Neural cell (in vitro differentiated cells): ENCODE measurements around the gene ZDHHC20. TPM values are rescaled to one million over a fixed set of nuclear protein-coding genes. Genes with fewer than 3 reads are reported as not detected.

ENCODE experiments used
- H2AFZ ChIP-seq: fragments of 200-600, 300-800 bp; sonication (generic), shearing (Covaris generic); 2 replicates; pipeline ENCODE4 v1.6.0; 2014; ENCODE audit warnings: low read depth, mild to moderate bottlenecking, antibody characterized with exemption, low read length, moderate library complexity
- H3F3A ChIP-seq: fragments of 200-600 bp; shearing (Covaris generic); 2 replicates; pipeline ENCODE4 v1.6.1; 2016; ENCODE audit warnings: mild to moderate bottlenecking, moderate library complexity, mixed read lengths, antibody characterized with exemption, low read length; ENCODE audit not compliant: insufficient read depth, poor library complexity, severe bottlenecking
- H3K27ac ChIP-seq: fragments of 200-600, 300-800 bp; sonication (generic), shearing (Covaris generic); 2 replicates; pipeline ENCODE4 v1.5.1; 2014; ENCODE audit warnings: mild to moderate bottlenecking, low read length, moderate library complexity
- H3K27me3 ChIP-seq: fragments of 300-800, 200-600 bp; sonication (generic), shearing (Covaris generic); 2 replicates; pipeline ENCODE4 v1.6.0; 2014; ENCODE audit warnings: mild to moderate bottlenecking, low read depth, low read length, moderate library complexity; ENCODE audit not compliant: insufficient read depth
- H3K36me3 ChIP-seq: fragments of 300-800, 200-600 bp; sonication (generic), shearing (Covaris generic); 2 replicates; pipeline ENCODE4 v1.5.1; 2014; ENCODE audit warnings: mild to moderate bottlenecking, antibody characterized with exemption, low read length, moderate library complexity; ENCODE audit not compliant: insufficient read depth
- H3K4me2 ChIP-seq: fragments of 300-800, 200-600 bp; sonication (generic), shearing (Covaris generic); 2 replicates; pipeline ENCODE4 v1.6.0; 2014; ENCODE audit warnings: mild to moderate bottlenecking, low read length
- H3K4me3 ChIP-seq: fragments of 300-800, 200-600 bp; sonication (generic), shearing (Covaris generic); 2 replicates; pipeline ENCODE4 v1.5.1; 2014; ENCODE audit warnings: mild to moderate bottlenecking, low read length, moderate library complexity
- H3K79me2 ChIP-seq: fragments of 200-600 bp; shearing (Covaris generic); replicated peaks from 2 replicates; pipeline ENCODE4 v1.6.0; 2014; ENCODE audit warnings: mild to moderate bottlenecking, low read length, moderate library complexity; ENCODE audit not compliant: insufficient read depth
- H3K9ac ChIP-seq: fragments of 300-800, 200-600 bp; sonication (generic), shearing (Covaris generic); 2 replicates; pipeline ENCODE4 v1.6.1; 2016; ENCODE audit warnings: mild to moderate bottlenecking, low read length, mixed read lengths
- H3K9me2 ChIP-seq: fragments of 200-600 bp; shearing (Covaris generic); 2 replicates; pipeline ENCODE4 v1.6.1; 2016; ENCODE audit warnings: mild to moderate bottlenecking, low read length, mixed read lengths; ENCODE audit not compliant: insufficient read depth
- H3K9me3 ChIP-seq: fragments of 200-600, 300-800 bp; sonication (generic), shearing (Covaris generic); 2 replicates; pipeline ENCODE4 v1.6.1; 2016; ENCODE audit warnings: mild to moderate bottlenecking, mixed run types, low read length, moderate library complexity, mixed read lengths
- H4K20me1 ChIP-seq: fragments of 200-600 bp; shearing (Covaris generic); 2 replicates; pipeline ENCODE4 v1.6.1; 2016; ENCODE audit warnings: mild to moderate bottlenecking, mixed run types; ENCODE audit not compliant: insufficient read depth
- EP300 ChIP-seq: fragments of 450-650 bp; conservative IDR thresholded peaks from 2 replicates; pipeline ENCODE4 v1.6.1; 2014; ENCODE audit warnings: antibody characterized with exemption, mild to moderate bottlenecking, moderate library complexity; ENCODE audit not compliant: poor library complexity, severe bottlenecking
- EZH2 ChIP-seq: fragments of 200-600, 300-800 bp; shearing (Covaris generic), sonication (generic); IDR thresholded peaks from 2 replicates; pipeline ENCODE4 v1.6.1; 2014; ENCODE audit warnings: antibody characterized with exemption, low read length, borderline replicate concordance, mild to moderate bottlenecking; ENCODE audit not compliant: insufficient read depth, poor library complexity, severe bottlenecking
- MXI1 ChIP-seq: fragments of 450-650 bp; conservative IDR thresholded peaks from 2 replicates; pipeline ENCODE4 v1.6.1; 2014; ENCODE audit warnings: antibody characterized with exemption, mild to moderate bottlenecking; ENCODE audit not compliant: poor library complexity, severe bottlenecking
- POLR2AphosphoS5 ChIP-seq: IDR thresholded peaks from 2 replicates; pipeline ENCODE4 v1.6.1; 2012
- RAD21 ChIP-seq: fragments of 450-650 bp; conservative IDR thresholded peaks from 2 replicates; pipeline ENCODE4 v1.6.1; 2014; ENCODE audit warnings: antibody characterized with exemption, mild to moderate bottlenecking, moderate library complexity
- SMC3 ChIP-seq: fragments of 450-650 bp; conservative IDR thresholded peaks from 2 replicates; pipeline ENCODE4 v1.6.1; 2014; ENCODE audit warnings: antibody characterized with exemption, mild to moderate bottlenecking, moderate library complexity; ENCODE audit not compliant: poor library complexity
- TAF1 ChIP-seq: IDR thresholded peaks from 2 replicates; pipeline ENCODE4 v1.6.1; 2012; ENCODE audit warnings: low read depth
- polyA plus RNA-seq: library from polyadenylated mRNA; depleted of rRNA; stranded (reverse); fragments of >200 nt; gene quantifications from 2 replicates; pipeline ENCODE4 v1.2.3, GENCODE V29; 2014
- TF ChIP-seq, protein P1 (sequence below): fragments of 450-650 bp; IDR thresholded peaks from 2 replicates; pipeline ENCODE4 v1.5.1; 2014; ENCODE audit warnings: antibody characterized with exemption, mild to moderate bottlenecking, moderate library complexity; ENCODE audit not compliant: poor library complexity, severe bottlenecking
- TF ChIP-seq, protein P2 (sequence below): IDR thresholded peaks from 2 replicates; pipeline ENCODE4 v1.6.1; 2012; ENCODE audit warnings: borderline replicate concordance

Gene ZDHHC20
- polyA plus RNA-seq, 1 donor from 2014 or later, result 43.3 TPM

DNA sequence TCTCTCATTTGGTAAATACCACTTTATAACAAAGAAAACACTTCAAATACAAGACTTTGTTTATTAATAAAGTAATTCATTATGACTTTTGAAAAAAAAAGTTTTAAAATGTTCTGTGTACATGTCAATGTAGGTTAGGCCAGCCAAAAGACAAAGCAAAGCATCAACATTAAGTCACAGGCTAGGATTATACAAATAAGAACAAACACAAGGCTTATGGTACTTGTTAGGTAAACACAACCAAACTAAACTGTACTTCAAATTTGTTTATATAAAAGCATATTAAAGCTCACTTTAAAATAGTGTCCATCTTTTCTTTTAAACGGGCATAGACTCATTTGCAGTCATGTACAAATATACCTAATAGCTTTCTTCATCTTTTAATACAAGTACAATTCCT lies 86.6 kb downstream of the ZDHHC20 start:
- Histone ChIP-seq H3K4me3 (no peak overlapping the region), H3K9me3 (no peaks in the 10 kb centered on the region), H3K36me3 (peaks cover 2% of the 10 kb centered on the region), H3K27me3 (no peaks in the 10 kb centered on the region), H3K27ac (no peak overlapping the region), H3F3A (no peaks in the 10 kb centered on the region), H3K4me2 (no peak overlapping the region), H3K79me2 (no peaks in the 10 kb centered on the region), H2AFZ (no peak overlapping the region), H3K9ac (no peak overlapping the region), H3K9me2 (no peaks in the 10 kb centered on the region), H4K20me1 (no peaks in the 10 kb centered on the region)
- TF ChIP-seq POLR2AphosphoS5 (no peak), RAD21 (no peak), EP300 (no peak), EZH2 (no peak), TAF1 (no peak), MXI1 (no peak), SMC3 (no peak)
- TF ChIP-seq, protein P1, sequence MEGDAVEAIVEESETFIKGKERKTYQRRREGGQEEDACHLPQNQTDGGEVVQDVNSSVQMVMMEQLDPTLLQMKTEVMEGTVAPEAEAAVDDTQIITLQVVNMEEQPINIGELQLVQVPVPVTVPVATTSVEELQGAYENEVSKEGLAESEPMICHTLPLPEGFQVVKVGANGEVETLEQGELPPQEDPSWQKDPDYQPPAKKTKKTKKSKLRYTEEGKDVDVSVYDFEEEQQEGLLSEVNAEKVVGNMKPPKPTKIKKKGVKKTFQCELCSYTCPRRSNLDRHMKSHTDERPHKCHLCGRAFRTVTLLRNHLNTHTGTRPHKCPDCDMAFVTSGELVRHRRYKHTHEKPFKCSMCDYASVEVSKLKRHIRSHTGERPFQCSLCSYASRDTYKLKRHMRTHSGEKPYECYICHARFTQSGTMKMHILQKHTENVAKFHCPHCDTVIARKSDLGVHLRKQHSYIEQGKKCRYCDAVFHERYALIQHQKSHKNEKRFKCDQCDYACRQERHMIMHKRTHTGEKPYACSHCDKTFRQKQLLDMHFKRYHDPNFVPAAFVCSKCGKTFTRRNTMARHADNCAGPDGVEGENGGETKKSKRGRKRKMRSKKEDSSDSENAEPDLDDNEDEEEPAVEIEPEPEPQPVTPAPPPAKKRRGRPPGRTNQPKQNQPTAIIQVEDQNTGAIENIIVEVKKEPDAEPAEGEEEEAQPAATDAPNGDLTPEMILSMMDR, result no peak
- TF ChIP-seq, protein P2, sequence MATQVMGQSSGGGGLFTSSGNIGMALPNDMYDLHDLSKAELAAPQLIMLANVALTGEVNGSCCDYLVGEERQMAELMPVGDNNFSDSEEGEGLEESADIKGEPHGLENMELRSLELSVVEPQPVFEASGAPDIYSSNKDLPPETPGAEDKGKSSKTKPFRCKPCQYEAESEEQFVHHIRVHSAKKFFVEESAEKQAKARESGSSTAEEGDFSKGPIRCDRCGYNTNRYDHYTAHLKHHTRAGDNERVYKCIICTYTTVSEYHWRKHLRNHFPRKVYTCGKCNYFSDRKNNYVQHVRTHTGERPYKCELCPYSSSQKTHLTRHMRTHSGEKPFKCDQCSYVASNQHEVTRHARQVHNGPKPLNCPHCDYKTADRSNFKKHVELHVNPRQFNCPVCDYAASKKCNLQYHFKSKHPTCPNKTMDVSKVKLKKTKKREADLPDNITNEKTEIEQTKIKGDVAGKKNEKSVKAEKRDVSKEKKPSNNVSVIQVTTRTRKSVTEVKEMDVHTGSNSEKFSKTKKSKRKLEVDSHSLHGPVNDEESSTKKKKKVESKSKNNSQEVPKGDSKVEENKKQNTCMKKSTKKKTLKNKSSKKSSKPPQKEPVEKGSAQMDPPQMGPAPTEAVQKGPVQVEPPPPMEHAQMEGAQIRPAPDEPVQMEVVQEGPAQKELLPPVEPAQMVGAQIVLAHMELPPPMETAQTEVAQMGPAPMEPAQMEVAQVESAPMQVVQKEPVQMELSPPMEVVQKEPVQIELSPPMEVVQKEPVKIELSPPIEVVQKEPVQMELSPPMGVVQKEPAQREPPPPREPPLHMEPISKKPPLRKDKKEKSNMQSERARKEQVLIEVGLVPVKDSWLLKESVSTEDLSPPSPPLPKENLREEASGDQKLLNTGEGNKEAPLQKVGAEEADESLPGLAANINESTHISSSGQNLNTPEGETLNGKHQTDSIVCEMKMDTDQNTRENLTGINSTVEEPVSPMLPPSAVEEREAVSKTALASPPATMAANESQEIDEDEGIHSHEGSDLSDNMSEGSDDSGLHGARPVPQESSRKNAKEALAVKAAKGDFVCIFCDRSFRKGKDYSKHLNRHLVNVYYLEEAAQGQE, result no peak

DNA sequence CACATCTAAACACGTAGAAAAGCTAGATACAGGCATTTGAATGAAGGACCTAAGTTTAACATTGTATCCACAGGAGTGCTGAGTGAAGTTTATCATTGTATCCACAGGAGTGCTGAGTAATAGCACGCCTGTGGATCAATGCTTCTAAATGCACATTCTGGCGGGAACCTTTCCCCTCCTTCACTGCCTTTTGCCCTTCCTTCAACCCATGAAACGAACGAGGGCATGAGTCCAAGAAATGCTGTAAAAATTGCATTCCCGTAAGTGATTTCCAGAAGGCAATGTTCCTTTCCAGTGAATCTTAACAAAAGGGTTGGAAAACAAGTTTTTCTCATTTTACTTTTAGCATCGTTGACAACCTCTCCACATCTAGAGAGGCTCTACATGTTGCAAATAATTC lies 88.1 kb downstream of the ZDHHC20 start:
- no peaks in the 10 kb centered on the region for H3F3A ChIP-seq
- no peak overlapping the region for H2AFZ ChIP-seq
- no peak overlapping the region for H3K9ac ChIP-seq
- H3K4me3 ChIP-seq, result no peak overlapping the region
- no peaks in the 10 kb centered on the region for H3K27me3 ChIP-seq
- H4K20me1 ChIP-seq, result no peaks in the 10 kb centered on the region
- H3K79me2 ChIP-seq, result no peaks in the 10 kb centered on the region
- no peak for TF ChIP-seq SMC3
- no peak for TF ChIP-seq EZH2
- TF ChIP-seq, protein P2, result no peak
- H3K9me2 ChIP-seq, result no peaks in the 10 kb centered on the region
- no peak overlapping the region for H3K4me2 ChIP-seq
- no peak overlapping the region for H3K27ac ChIP-seq
- no peaks in the 10 kb centered on the region for H3K36me3 ChIP-seq
- H3K9me3 ChIP-seq, result no peaks in the 10 kb centered on the region
